Endothelial cell of umbilical vein (primary cell): ENCODE measurements around the gene C2CD3. TPM values are rescaled to one million over a fixed set of nuclear protein-coding genes. Genes with fewer than 3 reads are reported as not detected.

ENCODE experiments used
- BruUV-seq: library from RNA; stranded (reverse); fragments of 400-500 nt; replicated peaks from 2 replicates; lab custom pipeline; 2021; lab: Mats Ljungman, UMichigan
- CTCF ChIA-PET: fragments of 300-600, 350-600 bp; sonication (Branson Sonifier 250); formaldehyde crosslinking; loops from one replicate; lab custom pipeline; 2021; ENCODE audit warnings: antibody characterized with exemption, inconsistent platforms; lab: Charles Lee
- POLR2A ChIA-PET: fragments of 300-600, 350-600 bp; sonication (Branson Sonifier 250); formaldehyde crosslinking; loops from one replicate; lab custom pipeline; 2021; ENCODE audit warnings: antibody characterized with exemption, inconsistent platforms; lab: Charles Lee
- DNase-seq: peaks from one replicate; pipeline ENCODE4 v3.0.0-alpha.2; 2011; ENCODE audit warnings: low read depth, low spot score
- FAIRE-seq: peaks from 2 replicates; lab custom pipeline; 2011; peaks lifted over from hg19 to GRCh38; lab: Jason Lieb, UNC
- H2AFZ ChIP-seq: 2 replicates; pipeline ENCODE4 v1.6.0; 2012; ENCODE audit warnings: low read depth, low read length, control low read depth, inconsistent platforms
- H3K27ac ChIP-seq: 2 replicates; pipeline ENCODE4 v1.5.1; 2011; ENCODE audit warnings: low read depth, mild to moderate bottlenecking, control low read depth, low read length, moderate library complexity; ENCODE audit not compliant: insufficient read depth
- H3K27me3 ChIP-seq, 2 experiments: 2 replicates each; pipeline versions ENCODE4 v1.6.0 to v1.6.1; 2011; ENCODE audit warnings: low read length in 2 of 2, mixed read lengths in 1 of 2; ENCODE audit not compliant: control insufficient read depth in 2 of 2, insufficient read depth in 2 of 2
- H3K36me3 ChIP-seq, 2 experiments: 2 replicates in 1 of 2; 3 replicates in 1 of 2; pipeline ENCODE4 v1.5.1; 2011; ENCODE audit warnings: low read length in 2 of 2, mild to moderate bottlenecking in 1 of 2, moderate library complexity in 1 of 2; ENCODE audit not compliant: control insufficient read depth in 2 of 2, insufficient read depth in 2 of 2; ENCODE audit errors: extremely low read depth in 1 of 2
- H3K4me1 ChIP-seq: 3 replicates; pipeline ENCODE4 v1.5.1; 2011; ENCODE audit warnings: mild to moderate bottlenecking, low read length; ENCODE audit not compliant: control insufficient read depth, insufficient read depth; ENCODE audit errors: extremely low read depth
- H3K4me2 ChIP-seq: 2 replicates; pipeline ENCODE4 v1.6.1; 2011; ENCODE audit warnings: low read length, control low read depth, mixed read lengths; ENCODE audit not compliant: insufficient read depth
- H3K4me3 ChIP-seq, 3 experiments: fragments of 200-600 bp in 1 of 3; sonication (generic), shearing (Covaris generic) in 1 of 3; replicated peaks in 1 of 3; 2 replicates each; pipeline ENCODE4 v1.5.1; 2011 to 2016; ENCODE audit warnings: control low read depth in 3 of 3, low read length in 3 of 3, mild to moderate bottlenecking in 2 of 3, inconsistent platforms in 1 of 3, low read depth in 1 of 3, moderate library complexity in 1 of 3; ENCODE audit not compliant: insufficient read depth in 1 of 3
- H3K79me2 ChIP-seq: 2 replicates; pipeline ENCODE4 v1.6.0; 2012; ENCODE audit warnings: low read length, inconsistent platforms; ENCODE audit not compliant: control insufficient read depth, insufficient read depth
- H3K9ac ChIP-seq: replicated peaks from 2 replicates; pipeline ENCODE3; 2011; ENCODE audit warnings: low read length, control low read depth; ENCODE audit not compliant: insufficient read depth; ENCODE audit errors: extremely low read depth
- H3K9me1 ChIP-seq: replicated peaks from 3 replicates; pipeline ENCODE4 v1.6.0; 2011; ENCODE audit warnings: mild to moderate bottlenecking, low read length; ENCODE audit not compliant: control insufficient read depth, insufficient read depth; ENCODE audit errors: extremely low read depth
- H3K9me3 ChIP-seq: replicated peaks from 2 replicates; pipeline ENCODE4 v1.5.1; 2012; ENCODE audit warnings: low read length, inconsistent platforms; ENCODE audit not compliant: control insufficient read depth, insufficient read depth
- H4K20me1 ChIP-seq: replicated peaks from 2 replicates; pipeline ENCODE3; 2011; ENCODE audit warnings: mild to moderate bottlenecking, low read length; ENCODE audit not compliant: control insufficient read depth, insufficient read depth; ENCODE audit errors: extremely low read depth
- EZH2 ChIP-seq: IDR thresholded peaks from 2 replicates; pipeline ENCODE4 v1.6.1; 2012; ENCODE audit warnings: borderline replicate concordance, low read depth, mild to moderate bottlenecking, moderate library complexity, low read length, inconsistent platforms; ENCODE audit not compliant: severe bottlenecking
- FOS ChIP-seq: IDR thresholded peaks from 2 replicates; pipeline ENCODE4 v1.6.1; 2011; ENCODE audit warnings: mild to moderate bottlenecking, low read length, moderate library complexity, borderline replicate concordance; ENCODE audit not compliant: insufficient read depth
- GATA2 ChIP-seq: IDR thresholded peaks from 2 replicates; pipeline ENCODE4 v1.7.0; 2011; ENCODE audit warnings: low read depth, mild to moderate bottlenecking, moderate library complexity, mixed read lengths, low read length; ENCODE audit not compliant: insufficient read length, insufficient read depth
- JUN ChIP-seq: IDR thresholded peaks from 2 replicates; pipeline ENCODE4 v1.6.1; 2011; ENCODE audit warnings: borderline replicate concordance, low read depth; ENCODE audit not compliant: insufficient read length, insufficient read depth
- MYC ChIP-seq: IDR thresholded peaks from one replicate; pipeline ENCODE4 v1.6.1; 2011; ENCODE audit warnings: mild to moderate bottlenecking, low read depth, low read length
- POLR2A ChIP-seq: IDR thresholded peaks from 2 replicates; pipeline ENCODE4 v1.6.1; 2012; ENCODE audit warnings: low read depth, mild to moderate bottlenecking, control low read depth, low read length
- dilution Hi-C: fragments of 300-500 bp; cut with MboI; formaldehyde crosslinking; loops from one replicate; pipeline ENCODE4 v1.15.0; 2019; ENCODE audit warnings: low sequenced_read_pairs; ENCODE audit not compliant: extremely low pct_ligation_motif_present
- intact Hi-C: fragments of 100-400 bp; cut with micrococcal nuclease; formaldehyde crosslinking; loops from one replicate; pipeline ENCODE4 v1.10.0; 2022
- polyA plus RNA-seq, 4 experiments: library from polyadenylated mRNA; depleted of rRNA in 3 of 4; stranded (reverse) in 3 of 4; unstranded in 1 of 4; fragments of >200 nt; gene quantifications; 2 replicates each; pipeline versions ENCODE4 v1.2.1 to v1.2.3, GENCODE V29; 2011 to 2012; ENCODE audit warnings: missing spikeins in 1 of 4
- total RNA-seq: library from RNA; stranded (reverse); gene quantifications from 2 replicates; pipeline ENCODE4 v1.2.3, GENCODE V29; 2021
- TF ChIP-seq, protein P1 (sequence below), 2 donors: IDR thresholded peaks; 1 replicate in 1 of 2; 2 replicates in 1 of 2; pipeline ENCODE4 v1.5.1; 2011; ENCODE audit warnings: low read length in 2 of 2, mild to moderate bottlenecking in 2 of 2, moderate library complexity in 2 of 2, control low read depth in 1 of 2, inconsistent platforms in 1 of 2, low read depth in 1 of 2; ENCODE audit not compliant: insufficient read depth in 1 of 2; ENCODE audit errors: extremely low read depth in 1 of 2
- TF ChIP-seq, protein P2 (sequence below): IDR thresholded peaks from 2 replicates; pipeline ENCODE4 v1.6.1; 2011; ENCODE audit not compliant: insufficient read depth, insufficient read length

The C2CD3 gene
- total and polyA plus RNA-seq, 2 donors (not counting 3 experiments of a cell fraction or from before 2014, with no cell fraction given): 12.9 to 36.6 TPM

DNA sequence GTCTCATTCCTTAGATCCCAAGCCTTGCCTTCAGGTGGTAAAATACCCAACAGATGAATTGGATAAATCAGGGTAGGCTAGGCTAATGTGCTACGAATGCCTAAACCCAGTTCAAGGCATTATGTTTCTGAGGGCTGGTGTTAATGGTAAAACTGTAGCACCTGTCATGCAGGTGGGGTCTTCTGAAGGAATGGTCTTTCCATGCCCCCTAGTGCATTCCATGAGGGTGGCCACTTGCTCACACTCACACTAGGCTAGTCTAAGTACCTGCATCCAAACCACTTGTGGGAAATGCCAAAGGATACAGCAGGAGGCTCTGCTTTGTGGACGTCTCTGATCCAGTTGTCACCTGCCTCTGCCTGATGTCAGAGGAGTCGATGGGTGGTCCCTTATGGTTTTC is 137.8 kb downstream of the C2CD3 start:
- peaks cover 11 to 13% of the 10 kb centered on the region in 2 experiments for H3K36me3 ChIP-seq

More for the DNA sequence above, 137.8 kb downstream of the C2CD3 start:
- dilution Hi-C loops: no loop called here
- no peak overlapping the region for H3K4me2 ChIP-seq
- no peaks in the 10 kb centered on the region for H3K9me1 ChIP-seq
- no peaks in the 10 kb centered on the region for H3K27me3 ChIP-seq
- no peak overlapping the region for H2AFZ ChIP-seq
- CTCF ChIA-PET: interaction anchor here (0.8 kb wide), 1 partner anchor 42 kb away, joined by 3 read pairs; no protein-coding TSS in a partner anchor
- H3K9me3 ChIP-seq: no peaks in the 10 kb centered on the region
- POLR2A ChIA-PET: no interaction called here
- DNase-seq (no peak), FAIRE-seq (no peak)
- BruUV-seq: no TSS peak
- H3K4me3 ChIP-seq: no peak overlapping the region
- no peak for TF ChIP-seq POLR2A
- no peak for TF ChIP-seq GATA2
- TF ChIP-seq FOS: no peak
- no peak for TF ChIP-seq MYC
- no peak for TF ChIP-seq JUN
- TF ChIP-seq, protein P1, sequence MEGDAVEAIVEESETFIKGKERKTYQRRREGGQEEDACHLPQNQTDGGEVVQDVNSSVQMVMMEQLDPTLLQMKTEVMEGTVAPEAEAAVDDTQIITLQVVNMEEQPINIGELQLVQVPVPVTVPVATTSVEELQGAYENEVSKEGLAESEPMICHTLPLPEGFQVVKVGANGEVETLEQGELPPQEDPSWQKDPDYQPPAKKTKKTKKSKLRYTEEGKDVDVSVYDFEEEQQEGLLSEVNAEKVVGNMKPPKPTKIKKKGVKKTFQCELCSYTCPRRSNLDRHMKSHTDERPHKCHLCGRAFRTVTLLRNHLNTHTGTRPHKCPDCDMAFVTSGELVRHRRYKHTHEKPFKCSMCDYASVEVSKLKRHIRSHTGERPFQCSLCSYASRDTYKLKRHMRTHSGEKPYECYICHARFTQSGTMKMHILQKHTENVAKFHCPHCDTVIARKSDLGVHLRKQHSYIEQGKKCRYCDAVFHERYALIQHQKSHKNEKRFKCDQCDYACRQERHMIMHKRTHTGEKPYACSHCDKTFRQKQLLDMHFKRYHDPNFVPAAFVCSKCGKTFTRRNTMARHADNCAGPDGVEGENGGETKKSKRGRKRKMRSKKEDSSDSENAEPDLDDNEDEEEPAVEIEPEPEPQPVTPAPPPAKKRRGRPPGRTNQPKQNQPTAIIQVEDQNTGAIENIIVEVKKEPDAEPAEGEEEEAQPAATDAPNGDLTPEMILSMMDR (IDR thresholded peaks at IDR 0.05; ENCODE audit: extremely low read depth in 1 of 2, insufficient read depth in 1 of 2, low read depth in 1 of 2, low read length in 2 of 2): no peak
- TF ChIP-seq, protein P2, sequence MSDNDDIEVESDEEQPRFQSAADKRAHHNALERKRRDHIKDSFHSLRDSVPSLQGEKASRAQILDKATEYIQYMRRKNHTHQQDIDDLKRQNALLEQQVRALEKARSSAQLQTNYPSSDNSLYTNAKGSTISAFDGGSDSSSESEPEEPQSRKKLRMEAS: no peak
- TF ChIP-seq EZH2: no peak
- no peaks in the 10 kb centered on the region for H3K4me1 ChIP-seq
- intact Hi-C loops: no loop called here
- no peaks in the 10 kb centered on the region for H4K20me1 ChIP-seq
- H3K27ac ChIP-seq: no peak overlapping the region
- no peaks in the 10 kb centered on the region for H3K79me2 ChIP-seq
- no peak overlapping the region for H3K9ac ChIP-seq
